H9 (cell line): ENCODE data around the gene CYP27C1. TPM values are rescaled to one million over a fixed set of nuclear protein-coding genes. Genes with fewer than 3 reads are reported as not detected.

Experiments
- DNase-seq: peaks from one replicate; pipeline ENCODE4 v3.0.0-alpha.2; 2017
- H2AFZ ChIP-seq: one replicate; pipeline ENCODE4 v1.6.1; 2013; ENCODE audit warnings: mild to moderate bottlenecking, low read length, control low read depth, moderate library complexity
- H2AK5ac ChIP-seq: 2 replicates; pipeline ENCODE4 v1.6.1; 2013; ENCODE audit warnings: low read length, control low read depth, mixed read lengths; ENCODE audit not compliant: insufficient read length
- H2BK120ac ChIP-seq: one replicate; pipeline ENCODE4 v1.6.1; 2013; ENCODE audit warnings: low read depth, mild to moderate bottlenecking, low read length, control low read depth, inconsistent platforms; ENCODE audit not compliant: poor library complexity, severe bottlenecking
- H2BK12ac ChIP-seq: 2 replicates; pipeline ENCODE4 v1.6.1; 2013; ENCODE audit warnings: low read length, control low read depth, mixed read lengths, low read depth; ENCODE audit not compliant: insufficient read length
- H2BK15ac ChIP-seq: 2 replicates; pipeline ENCODE4 v1.6.1; 2013; ENCODE audit warnings: low read depth, low read length, control low read depth
- H2BK20ac ChIP-seq: one replicate; pipeline ENCODE4 v1.6.1; 2013; ENCODE audit warnings: low read depth, mild to moderate bottlenecking, low read length, control low read depth, inconsistent platforms; ENCODE audit not compliant: poor library complexity, severe bottlenecking
- H2BK5ac ChIP-seq: 2 replicates; pipeline ENCODE4 v1.6.1; 2013; ENCODE audit warnings: low read length, control low read depth, mixed read lengths; ENCODE audit not compliant: insufficient read length
- H3K14ac ChIP-seq: 2 replicates; pipeline ENCODE4 v1.6.1; 2013; ENCODE audit warnings: low read length, control low read depth; ENCODE audit not compliant: insufficient read depth
- H3K18ac ChIP-seq: 2 replicates; pipeline ENCODE4 v1.6.1; 2013; ENCODE audit warnings: low read depth, mild to moderate bottlenecking, mixed read lengths, low read length, control low read depth; ENCODE audit not compliant: insufficient read length
- H3K23ac ChIP-seq: 2 replicates; pipeline ENCODE4 v1.6.1; 2013; ENCODE audit warnings: low read length, control low read depth, mixed read lengths, low read depth; ENCODE audit not compliant: insufficient read length
- H3K23me2 ChIP-seq: 2 replicates; pipeline ENCODE4 v1.6.1; 2013; ENCODE audit warnings: low read depth, mild to moderate bottlenecking, mixed read lengths, low read length, control low read depth; ENCODE audit not compliant: insufficient read length, poor library complexity, severe bottlenecking
- H3K27ac ChIP-seq: 2 replicates; pipeline ENCODE4 v1.5.1; 2013; ENCODE audit warnings: low read length, control low read depth, mixed read lengths, low read depth; ENCODE audit not compliant: insufficient read length
- H3K27me3 ChIP-seq: 2 replicates; pipeline ENCODE4 v1.6.1; 2013; ENCODE audit warnings: low read length, control low read depth, inconsistent platforms; ENCODE audit not compliant: insufficient read depth
- H3K4ac ChIP-seq: 2 replicates; pipeline ENCODE4 v1.6.1; 2013; ENCODE audit warnings: low read depth, mild to moderate bottlenecking, control low read depth, inconsistent platforms, low read length, moderate library complexity
- H3K4me1 ChIP-seq: 2 replicates; pipeline ENCODE4 v1.6.1; 2013; ENCODE audit warnings: low read length, control low read depth, inconsistent platforms; ENCODE audit not compliant: insufficient read depth
- H3K4me2 ChIP-seq: 2 replicates; pipeline ENCODE4 v1.6.1; 2013; ENCODE audit warnings: low read length, control low read depth, mixed read lengths; ENCODE audit not compliant: insufficient read length, insufficient read depth
- H3K56ac ChIP-seq: 2 replicates; pipeline ENCODE4 v1.6.1; 2013; ENCODE audit warnings: low read depth, mild to moderate bottlenecking, mixed read lengths, low read length, control low read depth; ENCODE audit not compliant: insufficient read length
- H3K79me1 ChIP-seq: 2 replicates; pipeline ENCODE4 v1.6.1; 2013; ENCODE audit warnings: low read depth, mild to moderate bottlenecking, moderate library complexity, low read length, control low read depth, inconsistent platforms; ENCODE audit not compliant: insufficient read depth, poor library complexity, severe bottlenecking
- H3K79me2 ChIP-seq: 2 replicates; pipeline ENCODE4 v1.6.1; 2013; ENCODE audit warnings: low read length, control low read depth, inconsistent platforms; ENCODE audit not compliant: insufficient read depth
- H3K9ac ChIP-seq: 2 replicates; pipeline ENCODE4 v1.6.1; 2013; ENCODE audit warnings: low read length, control low read depth, mixed read lengths; ENCODE audit not compliant: insufficient read length; ENCODE audit errors: extremely low read depth
- H3K9me3 ChIP-seq: one replicate; pipeline ENCODE4 v1.6.1; 2013; ENCODE audit warnings: low read depth, low read length, inconsistent platforms; ENCODE audit not compliant: control insufficient read depth
- H3T11ph ChIP-seq: one replicate; pipeline ENCODE4 v1.6.1; 2013; ENCODE audit warnings: mild to moderate bottlenecking, low read length, control low read depth, inconsistent platforms
- H4K20me1 ChIP-seq: one replicate; pipeline ENCODE4 v1.6.1; 2013; ENCODE audit not compliant: control insufficient read depth, insufficient read length, insufficient read depth
- H4K5ac ChIP-seq: 2 replicates; pipeline ENCODE4 v1.6.1; 2013; ENCODE audit warnings: low read depth, mild to moderate bottlenecking, mixed read lengths, low read length, control low read depth; ENCODE audit not compliant: insufficient read length
- H4K8ac ChIP-seq: replicated peaks from 2 replicates; pipeline ENCODE4 v1.6.1; 2013; ENCODE audit warnings: low read length, control low read depth, mixed read lengths, low read depth; ENCODE audit not compliant: insufficient read length
- H4K91ac ChIP-seq: 2 replicates; pipeline ENCODE4 v1.6.1; 2013; ENCODE audit warnings: low read depth, mild to moderate bottlenecking, moderate library complexity, mixed read lengths, low read length, control low read depth; ENCODE audit not compliant: insufficient read length
- H3K27ac Mint-ChIP-seq, 3 experiments: 2 replicates in 2 of 3; 3 replicates in 1 of 3; pipeline ENCODE4 v1.8.0; 2020 to 2021; ENCODE audit warnings: mixed read lengths in 3 of 3, mild to moderate bottlenecking in 1 of 3, moderate library complexity in 1 of 3
- H3K27me3 Mint-ChIP-seq: 2 replicates; pipeline ENCODE4 v1.8.0; 2021; ENCODE audit warnings: low read depth, mild to moderate bottlenecking, moderate library complexity, mixed read lengths
- H3K36me3 Mint-ChIP-seq, 3 experiments: 2 replicates in 2 of 3; 3 replicates in 1 of 3; pipeline ENCODE4 v1.8.0; 2020 to 2021; ENCODE audit warnings: low read depth in 3 of 3, mixed read lengths in 3 of 3; ENCODE audit not compliant: insufficient read depth in 1 of 3
- H3K4me1 Mint-ChIP-seq, 2 experiments: 2 replicates each; pipeline ENCODE4 v1.8.0; 2020; ENCODE audit warnings: mixed read lengths in 2 of 2
- H3K4me3 Mint-ChIP-seq, 2 experiments: 2 replicates in 1 of 2; 3 replicates in 1 of 2; pipeline ENCODE4 v1.8.0; 2020 to 2021; ENCODE audit warnings: mild to moderate bottlenecking in 2 of 2, mixed read lengths in 2 of 2, moderate library complexity in 1 of 2
- H3K9me3 Mint-ChIP-seq, 2 experiments: 2 replicates in 1 of 2; 3 replicates in 1 of 2; pipeline ENCODE4 v1.8.0; 2020; ENCODE audit warnings: mild to moderate bottlenecking in 2 of 2, mixed read lengths in 2 of 2, moderate library complexity in 1 of 2
- CTCF ChIP-seq: fragments of 200-600 bp; sonication (generic); conservative IDR thresholded peaks from 3 replicates; pipeline ENCODE4 v1.8.0; 2021; ENCODE audit warnings: antibody characterized with exemption, mild to moderate bottlenecking
- WGBS: extraction: QIAGEN DNeasy Blood & Tissue Kit; methylation state at CpG from one replicate; pipeline ENCODE4 v1.1.7; 2013; ENCODE audit warnings: missing lambda C conversion rate, low lambda C conversion rate, mixed read lengths; ENCODE audit not compliant: insufficient read length; ENCODE audit errors: extremely low coverage; 5-methylcytosine and 5-hydroxymethylcytosine counted together
- total RNA-seq: library from RNA; stranded (reverse); gene quantifications from 2 replicates; pipeline ENCODE4 v1.2.1, GENCODE V29; 2021

Gene CYP27C1
- total RNA-seq, 1 experiment from 2014 or later, result 2.3 TPM

- H3K4me1 Mint-ChIP-seq, result peaks cover 13 to 19% of the 10 kb centered on the region in 2 experiments
Observed at GRCh38 chr2:127174136-127174535, 46.0 kb downstream of the CYP27C1 start.

More at GRCh38 chr2:127174136-127174535, 46.0 kb downstream of the CYP27C1 start:
- H3K18ac ChIP-seq, result no peak overlapping the region
- H3K14ac ChIP-seq, result no peak overlapping the region
- H3K23me2 ChIP-seq, result no peaks in the 10 kb centered on the region
- no peak overlapping the region for H2BK20ac ChIP-seq
- H3T11ph ChIP-seq, result no peak overlapping the region
- peak; percentile 63 for TF ChIP-seq CTCF
- H3K36me3 Mint-ChIP-seq, result no peaks in the 10 kb centered on the region; a peak in 1 of 7 replicates
- no peaks in the 10 kb centered on the region for H4K20me1 ChIP-seq
- peaks cover 16% of the 10 kb centered on the region for H3K27me3 Mint-ChIP-seq
- H4K8ac ChIP-seq, result no peak overlapping the region
- no peak overlapping the region for H4K5ac ChIP-seq
- no peak for DNase-seq
- no peaks in the 10 kb centered on the region for H3K79me1 ChIP-seq
- peaks cover 2% of the 10 kb centered on the region; the same call in 1 of the 2 replicates for H3K4me1 ChIP-seq
- H3K23ac ChIP-seq, result no peak overlapping the region
- H4K91ac ChIP-seq, result no peak overlapping the region
- H3K4ac ChIP-seq, result no peak overlapping the region
- no peak overlapping the region for H3K4me3 Mint-ChIP-seq
- no peak overlapping the region for H3K4me2 ChIP-seq
- no peak overlapping the region for H3K56ac ChIP-seq
- no peak overlapping the region for H2BK12ac ChIP-seq
- no peak overlapping the region for H3K9ac ChIP-seq
- no CpG with 5 or more reads among the region's 6 CpGs for WGBS
- no peaks in the 10 kb centered on the region for H3K79me2 ChIP-seq
- no peak overlapping the region for H3K27ac ChIP-seq
- peaks cover 5% of the 10 kb centered on the region in 2 experiments; a peak in 4 of 5 replicates for H3K9me3 Mint-ChIP-seq
- no peak overlapping the region for H2BK5ac ChIP-seq
- no peak overlapping the region for H2BK15ac ChIP-seq
- no peak overlapping the region for H2AFZ ChIP-seq
- H3K9me3 ChIP-seq, result no peaks in the 10 kb centered on the region
- H3K27ac Mint-ChIP-seq, result no peak overlapping the region; a peak in 1 of 7 replicates
- H2BK120ac ChIP-seq, result no peak overlapping the region
- no peak overlapping the region for H2AK5ac ChIP-seq
- H3K27me3 ChIP-seq, result no peaks in the 10 kb centered on the region
